ENCODE results near the gene IGSF21. TPM values are rescaled to one million over a fixed set of nuclear protein-coding genes. Genes with fewer than 3 reads are reported as not detected.
A peak's percentile ranks its signal among the peaks of the same experiment; 100 is the strongest.

The IGSF21 gene
- total RNA-seq, 1 donor from 2014 or later: 1.3 TPM

- H3K4me3 Mint-ChIP-seq (ENCODE audit: unreplicated experiment): peak overlapping the region; percentile 59
- H3K27me3 Mint-ChIP-seq (ENCODE audit: unreplicated experiment): peaks cover 2% of the 10 kb centered on the region
- no peaks in the 10 kb centered on the region for H3K36me3 Mint-ChIP-seq (ENCODE audit: unreplicated experiment)
- no peak for DNase-seq
- H3K27ac Mint-ChIP-seq (ENCODE audit: unreplicated experiment): no peak overlapping the region
- TF ChIP-seq CTCF (IDR thresholded peaks at IDR 0.05; ENCODE audit: partially characterized antibody, unreplicated experiment): no peak
- peaks cover 2% of the 10 kb centered on the region for H3K9me3 Mint-ChIP-seq (ENCODE audit: unreplicated experiment)
- peaks cover 20% of the 10 kb centered on the region for H3K4me1 Mint-ChIP-seq (ENCODE audit: low read depth, unreplicated experiment)
Measured at GRCh38 chr1:18279351-18280074, 171.9 kb downstream of the IGSF21 start.

GRCh38 chr1:18280956-18281355, 173.4 kb downstream of the IGSF21 start:
- Mint-ChIP-seq H3K36me3 (ENCODE audit: unreplicated experiment) (no peaks in the 10 kb centered on the region), H3K27ac (ENCODE audit: unreplicated experiment) (no peak overlapping the region), H3K27me3 (ENCODE audit: unreplicated experiment) (peaks cover 2% of the 10 kb centered on the region), H3K4me1 (ENCODE audit: low read depth, unreplicated experiment) (peaks cover 20% of the 10 kb centered on the region), H3K9me3 (ENCODE audit: unreplicated experiment) (peaks cover 2% of the 10 kb centered on the region), H3K4me3 (ENCODE audit: unreplicated experiment) (no peak overlapping the region)
- no peak for TF ChIP-seq CTCF (IDR thresholded peaks at IDR 0.05; ENCODE audit: partially characterized antibody, unreplicated experiment)
- no peak for DNase-seq

GRCh38 chr1:18282851-18283600, 175.4 kb downstream of the IGSF21 start:
- peaks cover 2% of the 10 kb centered on the region for H3K9me3 Mint-ChIP-seq (ENCODE audit: unreplicated experiment)
- H3K4me3 Mint-ChIP-seq (ENCODE audit: unreplicated experiment): no peak overlapping the region
- H3K36me3 Mint-ChIP-seq (ENCODE audit: unreplicated experiment): no peaks in the 10 kb centered on the region
- no peak overlapping the region for H3K27ac Mint-ChIP-seq (ENCODE audit: unreplicated experiment)
- H3K4me1 Mint-ChIP-seq (ENCODE audit: low read depth, unreplicated experiment): peaks cover 18% of the 10 kb centered on the region
- no peak for TF ChIP-seq CTCF (IDR thresholded peaks at IDR 0.05; ENCODE audit: partially characterized antibody, unreplicated experiment)
- H3K27me3 Mint-ChIP-seq (ENCODE audit: unreplicated experiment): peaks cover 2% of the 10 kb centered on the region
- peak; percentile 57 for DNase-seq

GRCh38 chr1:18283601-18284385, 176.2 kb downstream of the IGSF21 start:
- peaks cover 2% of the 10 kb centered on the region for H3K9me3 Mint-ChIP-seq (ENCODE audit: unreplicated experiment)
- peaks cover 6% of the 10 kb centered on the region for H3K27me3 Mint-ChIP-seq (ENCODE audit: unreplicated experiment)
- no peak overlapping the region for H3K27ac Mint-ChIP-seq (ENCODE audit: unreplicated experiment)
- DNase-seq: no peak
- H3K4me3 Mint-ChIP-seq (ENCODE audit: unreplicated experiment): peak overlapping the region; percentile 8
- no peaks in the 10 kb centered on the region for H3K36me3 Mint-ChIP-seq (ENCODE audit: unreplicated experiment)
- TF ChIP-seq CTCF (IDR thresholded peaks at IDR 0.05; ENCODE audit: partially characterized antibody, unreplicated experiment): no peak
- H3K4me1 Mint-ChIP-seq (ENCODE audit: low read depth, unreplicated experiment): peaks cover 16% of the 10 kb centered on the region
